AG04450 (cell line): ENCODE measurements around the gene TELO2. TPM values are rescaled to one million over a fixed set of nuclear protein-coding genes. Genes with fewer than 3 reads are reported as not detected.

Experiments
- CTCF ChIA-PET: fragments of 300-600, 350-600 bp; formaldehyde crosslinking; extraction: SDS; loops from one replicate; lab custom pipeline; 2022; ENCODE audit warnings: antibody characterized with exemption, inconsistent platforms; lab: Charles Lee
- POLR2A ChIA-PET: fragments of 350-600 bp; formaldehyde crosslinking; extraction: SDS; loops from one replicate; lab custom pipeline; 2021; ENCODE audit warnings: antibody characterized with exemption, inconsistent platforms; lab: Yijun Ruan, JAX
- DNase-seq: peaks from one replicate; pipeline ENCODE4 v3.0.0-alpha.2; 2011; ENCODE audit warnings: low read depth, low spot score
- H3K27ac ChIP-seq: one replicate; pipeline ENCODE4 v1.5.1; 2012; ENCODE audit warnings: low read depth, low read length, control low read depth
- H3K27me3 ChIP-seq: one replicate; pipeline ENCODE4 v1.6.0; 2012; ENCODE audit warnings: low read length; ENCODE audit not compliant: control insufficient read depth, insufficient read depth
- H3K4me3 ChIP-seq: 2 replicates; pipeline ENCODE4 v1.5.1; 2011; ENCODE audit warnings: mild to moderate bottlenecking, low read depth, low read length, control low read depth
- H3K9me3 ChIP-seq: 2 replicates; pipeline ENCODE4 v1.5.1; 2012; ENCODE audit warnings: low read length; ENCODE audit not compliant: control insufficient read depth, insufficient read depth
- CTCF ChIP-seq: IDR thresholded peaks from 2 replicates; pipeline ENCODE4 v1.5.1; 2011; ENCODE audit warnings: low read depth, low read length, control low read depth, inconsistent platforms
- polyA plus RNA-seq: library from polyadenylated mRNA; depleted of rRNA; stranded (reverse); fragments of >200 nt; gene quantifications from 2 replicates; pipeline ENCODE4 v1.2.3, GENCODE V29; 2011; rRNA removed

TELO2 gene
- polyA plus RNA-seq, 1 experiment = 6.2 TPM

GRCh38 chr16:1556254-1556653, 63.1 kb downstream of the TELO2 start:
- ChIA-PET CTCF (no interaction called here), POLR2A (no interaction called here)
- H3K27me3 ChIP-seq = no peaks in the 10 kb centered on the region
- TF ChIP-seq CTCF = no peak
- no peak for DNase-seq
- H3K9me3 ChIP-seq = no peaks in the 10 kb centered on the region
- no peak overlapping the region for H3K4me3 ChIP-seq
- no peak overlapping the region for H3K27ac ChIP-seq

GRCh38 chr16:1557074-1557473, 63.9 kb downstream of the TELO2 start:
- H3K4me3 ChIP-seq = no peak overlapping the region
- no peaks in the 10 kb centered on the region for H3K27me3 ChIP-seq
- ChIA-PET POLR2A (no interaction called here), CTCF (no interaction called here)
- H3K9me3 ChIP-seq = no peaks in the 10 kb centered on the region
- no peak overlapping the region for H3K27ac ChIP-seq
- TF ChIP-seq CTCF = no peak
- DNase-seq = no peak

- Histone ChIP-seq H3K27me3 (no peaks in the 10 kb centered on the region), H3K4me3 (no peak overlapping the region), H3K9me3 (no peaks in the 10 kb centered on the region), H3K27ac (no peak overlapping the region)
- no peak for DNase-seq
- no peak for TF ChIP-seq CTCF
- ChIA-PET POLR2A (no interaction called here), CTCF (no interaction called here)
These were observed 64.4 kb downstream of the TELO2 start for GRCh38 chr16:1557576-1557975.

- H3K9me3 ChIP-seq = no peaks in the 10 kb centered on the region
- H3K27ac ChIP-seq = no peak overlapping the region
- H3K27me3 ChIP-seq = no peaks in the 10 kb centered on the region
- no peak overlapping the region for H3K4me3 ChIP-seq
- no peak for DNase-seq
- no peak for TF ChIP-seq CTCF
- CTCF ChIA-PET = no interaction called here
- POLR2A ChIA-PET = no interaction called here
These were observed 66.4 kb downstream of the TELO2 start for GRCh38 chr16:1559446-1559975.

Other genes starting within 250 kb of the TELO2 start
- gene TPSD1, start 237.3 kb upstream of the TELO2 start, polyA plus RNA-seq = not detected in 2 replicates
- 148 and 165 TPM in 2 replicates for gene UBE2I, start 183.7 kb upstream of the TELO2 start, polyA plus RNA-seq
- 0.19 and 0.38 TPM in 2 replicates for gene BAIAP3, start 159.7 kb upstream of the TELO2 start, polyA plus RNA-seq
- 34.4 and 40.4 TPM in 2 replicates for gene TSR3, start 141.5 kb upstream of the TELO2 start, polyA plus RNA-seq
- 40.5 and 49.9 TPM in 2 replicates for gene GNPTG, start 141.4 kb upstream of the TELO2 start, polyA plus RNA-seq
- 7.6 and 9.3 TPM in 2 replicates for gene UNKL, start 78.7 kb upstream of the TELO2 start, polyA plus RNA-seq
- gene UQCC4, start 72.6 kb upstream of the TELO2 start, polyA plus RNA-seq = 14.2 and 15.2 TPM in 2 replicates
- gene PERCC1, start 62.3 kb upstream of the TELO2 start, polyA plus RNA-seq = not detected in 2 replicates
- gene CCDC154, start 48.8 kb upstream of the TELO2 start, polyA plus RNA-seq = 0.02 and 0.06 TPM in 2 replicates
- 15.7 and 19.1 TPM in 2 replicates for gene CLCN7, start 18.3 kb upstream of the TELO2 start, polyA plus RNA-seq
- not detected in 2 replicates for gene PTX4, start 4.4 kb upstream of the TELO2 start, polyA plus RNA-seq
- 6.2 and 8.4 TPM in 2 replicates for gene TMEM204, start 40.3 kb downstream of the TELO2 start, polyA plus RNA-seq
- gene IFT140, start 118.7 kb downstream of the TELO2 start, polyA plus RNA-seq = 6.4 and 8.3 TPM in 2 replicates
- gene CRAMP1, start 119.0 kb downstream of the TELO2 start, polyA plus RNA-seq = 7.8 TPM in 2 replicates
- 39.2 and 41.2 TPM in 2 replicates for gene JPT2, start 184.9 kb downstream of the TELO2 start, polyA plus RNA-seq
- 11.8 and 14.7 TPM in 2 replicates for gene MAPK8IP3, start 212.8 kb downstream of the TELO2 start, polyA plus RNA-seq